ENCODE data around the gene ADAMTSL2.

ADAMTSL2 gene

DNA sequence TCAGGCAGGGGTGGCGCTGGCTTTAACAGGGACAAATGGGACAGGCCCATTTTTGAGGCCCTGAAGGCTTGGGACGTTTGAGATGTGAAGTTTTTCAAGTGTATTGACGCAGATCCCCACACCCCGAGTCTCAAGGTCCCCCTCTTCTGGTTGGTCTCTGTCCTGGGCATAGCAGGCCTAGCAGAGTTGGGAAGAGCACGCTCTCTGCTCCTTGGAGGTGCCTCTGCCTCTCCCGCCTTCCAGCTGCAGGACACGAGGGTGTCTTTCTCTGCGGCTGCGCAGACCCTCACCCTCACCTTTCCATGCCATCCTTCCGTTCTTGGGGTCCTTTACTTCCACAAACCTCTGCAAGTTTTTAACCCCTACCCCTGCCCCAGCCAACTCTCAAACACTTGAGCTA is 18.6 kb downstream of the ADAMTSL2 start:
- Histone ChIP-seq H3K9me3 (ENCODE audit: control insufficient read depth, insufficient read depth, low read length) (no peaks in the 10 kb centered on the region), H3K4me1 (ENCODE audit: control insufficient read depth, insufficient read depth, low read length) (peaks cover 5% of the 10 kb centered on the region; the same call in 1 of the 2 replicates), H3K36me3 (ENCODE audit: control insufficient read depth, insufficient read depth, low read length) (no peaks in the 10 kb centered on the region), H3K27me3 (ENCODE audit: control insufficient read depth, insufficient read depth, low read length) (no peaks in the 10 kb centered on the region), H3K4me3 (ENCODE audit: low read depth, low read length) (no peak overlapping the region), H3K27ac (ENCODE audit: low read depth, low read length) (no peak overlapping the region), H3K9ac (ENCODE audit: low read depth, low read length) (no peak overlapping the region)

DNA sequence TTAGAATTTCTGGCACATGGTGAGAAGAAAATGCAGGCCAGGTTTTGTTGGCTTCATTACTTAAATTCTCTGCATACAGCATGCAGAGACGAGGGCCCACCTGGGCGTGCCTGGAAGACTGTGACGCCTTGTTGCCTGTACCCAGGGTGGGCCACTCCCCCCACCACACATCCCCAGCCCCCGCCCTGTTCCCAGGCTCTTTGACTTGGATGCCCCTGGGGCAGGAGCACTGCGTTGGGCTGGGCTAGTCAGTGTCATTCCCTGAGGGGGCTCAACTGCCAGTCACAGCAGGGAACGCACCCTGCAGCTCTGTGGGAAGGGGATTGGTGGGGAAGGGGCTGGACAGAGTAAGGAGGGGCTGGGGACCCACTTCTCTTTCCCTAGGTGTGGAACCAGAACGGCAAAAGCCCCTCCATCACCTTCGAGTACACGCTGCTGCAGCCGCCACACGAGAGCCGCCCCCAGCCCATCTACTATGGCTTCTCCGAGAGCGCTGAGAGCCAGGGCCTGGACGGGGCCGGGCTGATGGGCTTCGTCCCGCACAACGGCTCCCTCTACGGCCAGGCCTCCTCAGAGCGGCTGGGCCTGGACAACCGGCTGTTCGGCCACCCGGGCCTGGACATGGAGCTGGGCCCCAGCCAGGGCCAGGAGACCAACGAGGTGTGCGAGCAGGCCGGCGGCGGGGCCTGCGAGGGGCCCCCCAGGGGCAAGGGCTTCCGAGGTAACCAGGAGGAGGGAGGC is 19.6 kb downstream of the ADAMTSL2 start:
- no peaks in the 10 kb centered on the region for H3K9me3 ChIP-seq (ENCODE audit: control insufficient read depth, insufficient read depth, low read length)
- H3K4me1 ChIP-seq (ENCODE audit: control insufficient read depth, insufficient read depth, low read length), result peaks cover 14% of the 10 kb centered on the region
- H3K27me3 ChIP-seq (ENCODE audit: control insufficient read depth, insufficient read depth, low read length), result no peaks in the 10 kb centered on the region
- peak overlapping the region; percentile 7 for H3K27ac ChIP-seq (ENCODE audit: low read depth, low read length)
- H3K4me3 ChIP-seq (ENCODE audit: low read depth, low read length), result no peak overlapping the region
- H3K36me3 ChIP-seq (ENCODE audit: control insufficient read depth, insufficient read depth, low read length), result no peaks in the 10 kb centered on the region
- no peak overlapping the region for H3K9ac ChIP-seq (ENCODE audit: low read depth, low read length)

DNA sequence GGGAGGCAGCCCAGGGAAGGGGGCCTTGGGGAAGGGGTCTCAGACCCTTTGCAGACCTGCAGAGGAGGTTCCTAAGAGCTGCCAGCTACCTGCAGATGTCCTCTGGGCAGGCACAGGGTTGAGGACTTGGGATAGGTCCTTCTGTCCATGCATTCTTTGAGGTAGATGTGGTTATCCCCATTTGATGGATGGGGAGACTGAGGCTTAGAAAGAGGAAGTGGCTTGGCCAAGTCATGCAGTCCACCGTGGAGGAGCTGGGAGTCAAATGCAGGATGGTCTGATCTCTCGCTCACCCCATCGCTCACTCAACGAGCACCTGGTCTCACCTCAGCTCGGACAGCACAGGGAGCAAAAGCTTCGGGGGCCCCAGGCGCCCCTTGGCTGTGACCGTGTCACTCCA is 20.2 kb downstream of the ADAMTSL2 start:
- Histone ChIP-seq H3K36me3 (ENCODE audit: control insufficient read depth, insufficient read depth, low read length) (no peaks in the 10 kb centered on the region), H3K4me1 (ENCODE audit: control insufficient read depth, insufficient read depth, low read length) (peaks cover 14% of the 10 kb centered on the region), H3K27ac (ENCODE audit: low read depth, low read length) (no peak overlapping the region), H3K9me3 (ENCODE audit: control insufficient read depth, insufficient read depth, low read length) (no peaks in the 10 kb centered on the region), H3K9ac (ENCODE audit: low read depth, low read length) (no peak overlapping the region), H3K4me3 (ENCODE audit: low read depth, low read length) (no peak overlapping the region), H3K27me3 (ENCODE audit: control insufficient read depth, insufficient read depth, low read length) (no peaks in the 10 kb centered on the region)

DNA sequence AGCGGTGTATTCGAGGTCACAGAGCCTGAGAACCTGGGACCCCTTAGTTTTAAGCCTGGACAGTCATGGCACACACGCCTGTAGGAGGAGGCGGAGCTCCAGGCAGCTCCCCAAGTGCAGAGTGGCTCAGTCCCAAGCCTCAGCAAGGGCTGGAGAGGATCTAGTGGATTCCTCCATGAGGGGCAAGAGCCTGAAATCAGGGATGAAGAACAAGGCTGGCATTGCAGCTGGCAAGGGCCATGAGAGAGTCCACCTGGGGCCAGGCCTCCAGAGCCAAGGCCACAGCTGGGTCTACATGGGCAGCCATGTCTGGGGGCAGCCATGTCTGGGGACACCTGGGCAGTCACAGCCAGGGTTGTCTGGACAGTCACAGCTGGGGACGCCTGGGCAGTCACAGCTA is 21.9 kb downstream of the ADAMTSL2 start:
- Histone ChIP-seq H3K27me3 (ENCODE audit: control insufficient read depth, insufficient read depth, low read length) (no peaks in the 10 kb centered on the region), H3K9me3 (ENCODE audit: control insufficient read depth, insufficient read depth, low read length) (no peaks in the 10 kb centered on the region), H3K9ac (ENCODE audit: low read depth, low read length) (no peak overlapping the region), H3K36me3 (ENCODE audit: control insufficient read depth, insufficient read depth, low read length) (no peaks in the 10 kb centered on the region), H3K4me3 (ENCODE audit: low read depth, low read length) (no peak overlapping the region), H3K4me1 (ENCODE audit: control insufficient read depth, insufficient read depth, low read length) (peaks cover 14% of the 10 kb centered on the region), H3K27ac (ENCODE audit: low read depth, low read length) (no peak overlapping the region)

DNA sequence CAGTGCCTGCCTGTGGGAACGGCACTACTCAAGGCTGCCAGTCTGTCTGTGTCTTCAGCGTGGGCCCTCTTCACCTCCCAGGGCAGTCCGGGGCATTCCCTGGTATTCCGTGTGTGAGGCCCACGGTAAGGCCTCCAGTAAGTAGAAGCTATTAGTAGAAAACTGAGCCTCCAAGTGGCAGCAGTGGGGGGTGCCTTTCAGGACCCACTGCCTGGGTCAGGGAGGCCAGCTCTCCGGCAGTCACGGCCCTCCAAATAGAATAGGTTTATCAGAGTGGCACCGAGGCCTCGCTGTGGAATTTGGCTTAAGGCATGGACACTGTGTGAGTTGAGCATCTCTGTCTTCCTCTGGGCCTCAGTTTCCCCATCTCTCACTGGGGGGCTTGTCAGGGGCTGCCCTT is 23.1 kb downstream of the ADAMTSL2 start:
- Histone ChIP-seq H3K27ac (ENCODE audit: low read depth, low read length) (peak overlapping the region; percentile 93), H3K4me3 (ENCODE audit: low read depth, low read length) (no peak overlapping the region), H3K4me1 (ENCODE audit: control insufficient read depth, insufficient read depth, low read length) (peaks cover 14% of the 10 kb centered on the region), H3K9me3 (ENCODE audit: control insufficient read depth, insufficient read depth, low read length) (no peaks in the 10 kb centered on the region), H3K27me3 (ENCODE audit: control insufficient read depth, insufficient read depth, low read length) (no peaks in the 10 kb centered on the region), H3K36me3 (ENCODE audit: control insufficient read depth, insufficient read depth, low read length) (no peaks in the 10 kb centered on the region), H3K9ac (ENCODE audit: low read depth, low read length) (no peak overlapping the region)

DNA sequence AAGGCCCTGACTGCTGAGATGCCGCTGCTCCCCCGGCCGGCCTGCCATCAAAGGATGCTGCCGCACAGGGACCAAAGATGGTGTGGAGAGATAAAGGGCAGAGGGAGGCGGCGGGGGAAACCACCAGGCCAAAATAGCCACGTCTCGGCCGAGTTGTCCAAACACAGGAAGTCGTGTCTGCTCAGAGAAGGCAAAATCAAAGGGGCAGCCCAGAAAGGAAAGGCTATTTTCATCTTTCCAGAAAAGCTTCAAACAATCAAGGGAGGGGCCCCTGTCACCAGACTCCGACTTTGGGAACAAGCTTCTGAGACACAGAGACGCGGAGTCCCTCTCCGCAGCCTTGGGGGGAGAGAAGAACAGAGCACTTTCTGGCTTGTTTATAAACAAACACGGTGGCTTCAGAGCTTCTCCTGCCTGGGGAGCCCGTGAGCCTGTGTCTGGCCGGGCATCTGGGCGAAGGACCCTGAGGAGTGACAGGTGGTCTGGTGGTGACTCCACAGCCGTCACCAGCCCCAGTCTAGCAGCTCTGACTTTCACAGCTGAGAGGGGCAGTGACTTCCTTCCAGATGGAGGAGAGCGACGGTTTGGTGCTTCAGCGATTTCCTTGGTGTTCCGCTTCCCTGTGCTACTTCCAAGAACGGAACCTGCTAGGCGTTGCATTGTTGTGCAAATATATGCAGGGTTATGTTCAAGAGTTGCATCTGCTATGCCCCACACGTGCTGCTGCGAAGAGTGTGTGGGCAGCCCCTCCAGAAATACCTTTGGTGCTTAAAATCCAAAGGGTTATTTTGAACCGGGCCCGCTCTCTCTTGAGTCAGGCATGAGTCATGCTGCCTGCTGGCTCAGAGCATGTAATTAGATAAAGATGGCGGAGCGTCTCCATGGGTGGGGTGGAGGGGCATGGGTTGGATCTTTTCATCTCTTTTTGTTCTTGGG is 24.0 kb downstream of the ADAMTSL2 start:
- Histone ChIP-seq H3K36me3 (ENCODE audit: control insufficient read depth, insufficient read depth, low read length) (no peaks in the 10 kb centered on the region), H3K27ac (ENCODE audit: low read depth, low read length) (peak overlapping the region; percentile 93), H3K4me3 (ENCODE audit: low read depth, low read length) (no peak overlapping the region), H3K9me3 (ENCODE audit: control insufficient read depth, insufficient read depth, low read length) (no peaks in the 10 kb centered on the region), H3K27me3 (ENCODE audit: control insufficient read depth, insufficient read depth, low read length) (no peaks in the 10 kb centered on the region), H3K9ac (ENCODE audit: low read depth, low read length) (no peak overlapping the region), H3K4me1 (ENCODE audit: control insufficient read depth, insufficient read depth, low read length) (peaks cover 14% of the 10 kb centered on the region)

DNA sequence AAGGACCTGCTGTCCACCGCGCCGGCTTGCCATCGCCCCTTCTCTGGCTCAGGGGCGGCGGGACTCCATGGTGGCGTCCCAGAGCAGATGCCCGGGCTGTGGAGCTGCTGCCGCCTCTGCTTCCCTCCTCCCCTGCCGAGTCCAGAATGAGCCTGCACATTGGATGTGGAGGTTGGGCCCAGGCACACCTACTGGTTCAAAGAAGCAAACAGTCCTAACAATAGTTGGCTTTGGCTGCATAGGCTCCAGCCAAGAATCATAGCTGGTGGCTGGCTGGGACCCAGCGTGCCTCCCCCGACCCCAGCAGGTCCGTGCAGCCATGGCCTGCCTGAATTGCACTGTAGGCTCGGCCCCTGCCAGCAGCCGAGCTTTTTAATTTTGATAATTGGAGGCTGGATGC is 25.8 kb downstream of the ADAMTSL2 start:
- Histone ChIP-seq H3K27ac (ENCODE audit: low read depth, low read length) (no peak overlapping the region), H3K9me3 (ENCODE audit: control insufficient read depth, insufficient read depth, low read length) (no peaks in the 10 kb centered on the region), H3K4me3 (ENCODE audit: low read depth, low read length) (no peak overlapping the region), H3K27me3 (ENCODE audit: control insufficient read depth, insufficient read depth, low read length) (no peaks in the 10 kb centered on the region), H3K4me1 (ENCODE audit: control insufficient read depth, insufficient read depth, low read length) (peaks cover 14% of the 10 kb centered on the region), H3K9ac (ENCODE audit: low read depth, low read length) (no peak overlapping the region), H3K36me3 (ENCODE audit: control insufficient read depth, insufficient read depth, low read length) (no peaks in the 10 kb centered on the region)

DNA sequence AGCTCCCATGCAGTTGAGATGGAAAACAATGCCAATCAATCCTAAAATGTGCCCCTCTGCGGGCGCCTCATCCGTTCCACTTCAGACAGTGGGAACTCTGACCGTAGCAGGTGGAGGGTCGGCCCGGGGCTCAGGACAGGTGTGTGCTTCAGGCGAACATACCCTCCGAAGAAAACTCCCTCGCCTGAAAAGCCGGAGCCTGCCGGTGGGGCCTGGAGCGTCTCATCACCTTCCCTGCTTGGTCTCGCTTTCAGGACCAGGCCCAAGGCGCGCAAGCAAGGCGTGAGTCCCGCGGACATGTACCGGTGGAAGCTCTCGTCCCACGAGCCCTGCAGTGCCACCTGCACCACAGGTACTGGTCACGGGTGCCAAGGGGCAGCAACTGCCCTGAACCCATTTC is 26.4 kb downstream of the ADAMTSL2 start:
- H3K27ac ChIP-seq (ENCODE audit: low read depth, low read length), result no peak overlapping the region
- peaks cover 14% of the 10 kb centered on the region for H3K4me1 ChIP-seq (ENCODE audit: control insufficient read depth, insufficient read depth, low read length)
- no peaks in the 10 kb centered on the region for H3K27me3 ChIP-seq (ENCODE audit: control insufficient read depth, insufficient read depth, low read length)
- no peaks in the 10 kb centered on the region for H3K9me3 ChIP-seq (ENCODE audit: control insufficient read depth, insufficient read depth, low read length)
- H3K36me3 ChIP-seq (ENCODE audit: control insufficient read depth, insufficient read depth, low read length), result no peaks in the 10 kb centered on the region
- H3K9ac ChIP-seq (ENCODE audit: low read depth, low read length), result no peak overlapping the region
- no peak overlapping the region for H3K4me3 ChIP-seq (ENCODE audit: low read depth, low read length)

DNA sequence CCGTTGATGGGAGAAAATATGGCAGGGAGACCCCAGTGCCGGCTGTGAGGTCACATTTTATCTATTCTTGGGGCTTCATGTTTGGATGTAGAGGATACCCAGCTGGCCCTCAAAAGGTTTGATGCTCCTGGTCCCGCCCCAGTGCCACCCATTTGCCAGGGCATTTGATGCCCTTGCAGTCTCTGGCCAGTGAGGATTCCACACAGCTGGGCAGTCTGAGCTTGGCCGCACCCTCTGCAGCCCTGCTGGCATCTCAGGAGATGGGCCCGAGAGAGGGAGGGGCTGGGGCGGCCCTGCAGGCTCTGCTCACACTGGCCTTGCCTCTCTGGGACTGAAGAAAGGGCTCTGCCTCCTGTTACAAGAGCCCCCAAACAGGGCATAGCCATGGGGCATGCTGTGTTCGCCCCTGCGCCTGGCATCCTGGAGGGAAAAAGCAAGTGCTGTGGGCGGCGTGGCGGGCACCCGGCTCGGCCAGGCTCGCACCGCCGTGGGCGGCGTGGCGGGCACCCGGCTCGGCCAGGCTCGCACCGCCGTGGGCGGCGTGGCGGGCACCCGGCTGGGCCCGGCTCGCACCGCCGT is 27.6 kb downstream of the ADAMTSL2 start:
- Histone ChIP-seq H3K27ac (ENCODE audit: low read depth, low read length) (no peak overlapping the region), H3K9ac (ENCODE audit: low read depth, low read length) (no peak overlapping the region), H3K36me3 (ENCODE audit: control insufficient read depth, insufficient read depth, low read length) (no peaks in the 10 kb centered on the region), H3K9me3 (ENCODE audit: control insufficient read depth, insufficient read depth, low read length) (no peaks in the 10 kb centered on the region), H3K27me3 (ENCODE audit: control insufficient read depth, insufficient read depth, low read length) (no peaks in the 10 kb centered on the region), H3K4me1 (ENCODE audit: control insufficient read depth, insufficient read depth, low read length) (peaks cover 14% of the 10 kb centered on the region), H3K4me3 (ENCODE audit: low read depth, low read length) (no peak overlapping the region)

DNA sequence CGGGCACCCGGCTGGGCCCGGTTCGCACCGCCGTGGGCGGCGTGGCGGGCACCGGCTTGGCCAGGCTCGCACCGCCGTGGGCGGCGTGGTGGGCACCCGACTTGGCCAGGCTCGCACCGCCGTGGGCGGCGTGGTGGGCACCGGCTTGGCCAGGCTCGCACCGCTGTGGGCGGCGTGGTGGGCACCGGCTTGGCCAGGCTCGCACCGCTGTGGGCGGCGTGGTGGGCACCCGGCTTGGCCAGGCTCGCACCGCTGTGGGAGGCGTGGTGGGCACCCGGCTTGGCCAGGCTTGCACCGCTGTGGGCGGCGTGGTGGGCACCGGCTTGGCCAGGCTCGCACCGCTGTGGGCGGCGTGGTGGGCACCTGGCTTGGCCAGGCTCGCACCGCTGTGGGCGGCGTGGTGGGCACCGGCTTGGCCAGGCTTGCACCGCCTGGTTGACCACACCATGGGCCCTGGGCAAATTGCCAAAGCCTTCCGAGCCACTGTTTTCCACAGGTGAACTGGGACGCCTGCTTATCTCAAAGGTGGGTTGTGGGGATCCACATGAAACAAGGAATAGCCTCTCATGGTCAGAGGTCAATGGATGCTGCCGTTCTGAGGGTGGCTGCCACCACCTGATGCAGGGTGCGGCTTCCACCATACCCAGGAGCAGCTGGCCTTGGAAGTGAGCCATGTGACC is 28.2 kb downstream of the ADAMTSL2 start:
- Histone ChIP-seq H3K9me3 (ENCODE audit: control insufficient read depth, insufficient read depth, low read length) (no peaks in the 10 kb centered on the region), H3K36me3 (ENCODE audit: control insufficient read depth, insufficient read depth, low read length) (no peaks in the 10 kb centered on the region), H3K27ac (ENCODE audit: low read depth, low read length) (no peak overlapping the region), H3K4me1 (ENCODE audit: control insufficient read depth, insufficient read depth, low read length) (peaks cover 13% of the 10 kb centered on the region), H3K9ac (ENCODE audit: low read depth, low read length) (no peak overlapping the region), H3K27me3 (ENCODE audit: control insufficient read depth, insufficient read depth, low read length) (no peaks in the 10 kb centered on the region), H3K4me3 (ENCODE audit: low read depth, low read length) (no peak overlapping the region)

Measured in HUES48 (cell line).